H1 (cell line): ENCODE measurements around the gene NR4A3. TPM values are rescaled to one million over a fixed set of nuclear protein-coding genes. Genes with fewer than 3 reads are reported as not detected.

Experiments
- CHD7 ChIP-seq: fragments of 300-600 bp; sonication (generic); IDR thresholded peaks from 2 replicates; pipeline ENCODE4 v1.7.1; 2012; ENCODE audit warnings: low read length, moderate library complexity, mild to moderate bottlenecking, inconsistent platforms; ENCODE audit not compliant: insufficient replicate concordance
- KDM1A ChIP-seq: fragments of 200-600, 300-600 bp; sonication (generic); IDR thresholded peaks from 2 replicates; pipeline ENCODE4 v1.7.1; 2016; ENCODE audit warnings: mild to moderate bottlenecking, low read length, borderline replicate concordance
- polyA plus RNA-seq, 7 experiments: library from polyadenylated mRNA; depleted of rRNA in 3 of 7; stranded (reverse) in 5 of 7; unstranded in 2 of 7; fragments of >200 nt in 5 of 7; fragments of 200-250 nt in 2 of 7; gene quantifications; 1 replicate in 5 of 7; 2 replicates in 1 of 7; 4 replicates in 1 of 7; pipeline versions ENCODE4 v1.2.1 to v1.2.3, GENCODE V29; 2011 to 2013; ENCODE audit warnings: missing spikeins in 2 of 7, mixed read lengths in 2 of 7
- total RNA-seq: library from RNA; stranded (reverse); fragmentation: NEBNext Ultra II Directional; extraction: Animal tissue kit (Norgen Biotek cat#: 25700); gene quantifications from 2 replicates; pipeline ENCODE4 v1.2.1, GENCODE V29; 2021

The NR4A3 gene
- total and polyA plus RNA-seq, 2 of the 8 experiments (the other 6 are each of a cell fraction or from before 2014, with no cell fraction given) = 0.05 to 0.30 TPM

GRCh38 chr9:99863955-99864354, 42.3 kb downstream of the NR4A3 start (continued):
- TF ChIP-seq CHD7 (no peak), KDM1A (no peak)
